SK-N-SH (cell line): ENCODE measurements around the gene PRR35. TPM values are rescaled to one million over a fixed set of nuclear protein-coding genes. Genes with fewer than 3 reads are reported as not detected.

ENCODE experiments used
- CTCF ChIA-PET: fragments of 300-600, 350-600 bp; formaldehyde crosslinking; extraction: SDS; loops from one replicate; lab custom pipeline; 2021; lab: Yijun Ruan, JAX
- POLR2A ChIA-PET: fragments of 350-600 bp; sonication (Branson Sonifier 250); formaldehyde crosslinking; extraction: SDS; loops from one replicate; lab custom pipeline; 2020; ENCODE audit warnings: antibody characterized with exemption, inconsistent platforms; lab: Yijun Ruan, JAX
- DNase-seq: peaks from one replicate; pipeline ENCODE4 v3.0.0; 2012
- H2AFZ ChIP-seq: fragments of 200-600 bp; sonication (generic); 2 replicates; pipeline ENCODE4 v1.8.1; 2016; ENCODE audit warnings: antibody characterized with exemption, mild to moderate bottlenecking, low read depth
- H3F3A ChIP-seq: fragments of 200-600 bp; sonication (generic); replicated peaks from 2 replicates; pipeline ENCODE3; 2016; ENCODE audit warnings: antibody characterized with exemption, mild to moderate bottlenecking; ENCODE audit not compliant: insufficient read depth
- H3K27ac ChIP-seq, 2 experiments: fragments of 200-500 bp in 1 of 2; fragments of 200-600 bp in 1 of 2; sonication (Bioruptor generic) in 1 of 2; sonication (generic), shearing (Covaris generic) in 1 of 2; 2 replicates each; pipeline versions ENCODE4 v1.5.1 to v1.6.1; 2014 to 2016; ENCODE audit warnings: low read depth in 2 of 2, inconsistent platforms in 1 of 2, low read length in 1 of 2, mild to moderate bottlenecking in 1 of 2, mixed read lengths in 1 of 2
- H3K27me3 ChIP-seq: fragments of 200-600 bp; sonication (generic), shearing (Covaris generic); 2 replicates; pipeline ENCODE4 v1.6.1; 2016; ENCODE audit warnings: mixed run types; ENCODE audit not compliant: insufficient read depth
- H3K36me3 ChIP-seq, 2 experiments: fragments of 200-500 bp in 1 of 2; fragments of 200-600 bp in 1 of 2; sonication (Bioruptor generic) in 1 of 2; sonication (generic) in 1 of 2; replicated peaks in 1 of 2; 2 replicates each; pipeline versions ENCODE3 to v1.5.1; 2014 to 2016; ENCODE audit warnings: low read length in 1 of 2, mild to moderate bottlenecking in 1 of 2; ENCODE audit not compliant: insufficient read depth in 2 of 2, control insufficient read depth in 1 of 2
- H3K4me1 ChIP-seq, 2 experiments: fragments of 200-500 bp in 1 of 2; fragments of 200-600 bp in 1 of 2; sonication (Bioruptor generic) in 1 of 2; sonication (generic), shearing (Covaris generic) in 1 of 2; 2 replicates each; pipeline versions ENCODE4 v1.5.1 to v1.6.1; 2014 to 2016; ENCODE audit warnings: low read depth in 1 of 2, low read length in 1 of 2, mixed run types in 1 of 2; ENCODE audit not compliant: insufficient read depth in 2 of 2, control insufficient read depth in 1 of 2
- H3K4me2 ChIP-seq: fragments of 200-600 bp; sonication (generic), shearing (Covaris generic); 2 replicates; pipeline ENCODE4 v1.6.1; 2017; ENCODE audit warnings: mixed run types
- H3K4me3 ChIP-seq, 2 experiments: fragments of 200-500 bp in 1 of 2; fragments of 200-600 bp in 1 of 2; sonication (Bioruptor generic) in 1 of 2; sonication (generic), shearing (Covaris generic) in 1 of 2; 2 replicates each; pipeline versions ENCODE4 v1.5.1 to v1.8.1; 2014 to 2016; ENCODE audit warnings: low read depth in 2 of 2, inconsistent platforms in 1 of 2, low read length in 1 of 2, mild to moderate bottlenecking in 1 of 2, mixed read lengths in 1 of 2, moderate library complexity in 1 of 2
- H3K79me2 ChIP-seq: fragments of 200-600 bp; sonication (generic); 2 replicates; pipeline ENCODE4 v1.8.1; 2017; ENCODE audit warnings: mild to moderate bottlenecking; ENCODE audit not compliant: insufficient read depth
- H3K9ac ChIP-seq: fragments of 200-600 bp; sonication (generic); 2 replicates; pipeline ENCODE4 v1.6.1; 2017; ENCODE audit warnings: mixed run types
- H3K9me2 ChIP-seq: fragments of 200-600 bp; sonication (generic); 2 replicates; pipeline ENCODE4 v1.6.1; 2017; ENCODE audit warnings: mixed run types
- H3K9me3 ChIP-seq: fragments of 200-600 bp; sonication (generic); 2 replicates; pipeline ENCODE4 v1.6.1; 2017; ENCODE audit warnings: mixed run types, mild to moderate bottlenecking, moderate library complexity
- H4K20me1 ChIP-seq: fragments of 200-600 bp; sonication (generic); 2 replicates; pipeline ENCODE4 v1.6.1; 2017; ENCODE audit warnings: mild to moderate bottlenecking, mixed run types; ENCODE audit not compliant: insufficient read depth
- CHD2 ChIP-seq: fragments of 150-350 bp; IDR thresholded peaks from 2 replicates; pipeline ENCODE4 v1.6.1; 2018; ENCODE audit warnings: low read length; ENCODE audit not compliant: partially characterized antibody
- CTCF ChIP-seq: fragments of 200-600 bp; sonication (generic); IDR thresholded peaks from 2 replicates; pipeline ENCODE4 v1.6.1; 2017; ENCODE audit warnings: antibody characterized with exemption, mild to moderate bottlenecking, moderate library complexity
- MXI1 ChIP-seq: IDR thresholded peaks from 2 replicates; pipeline ENCODE4 v1.6.1; 2012; ENCODE audit warnings: mild to moderate bottlenecking, low read depth, low read length, improper control_type of control experiment
- PBX3 ChIP-seq: IDR thresholded peaks from 2 replicates; pipeline ENCODE4; 2012
- POLR2AphosphoS5 ChIP-seq: IDR thresholded peaks from 2 replicates; pipeline ENCODE4 v1.6.1; 2012; ENCODE audit warnings: low read depth, low read length
- RAD21 ChIP-seq: IDR thresholded peaks from 2 replicates; pipeline ENCODE4 v1.6.1; 2012; ENCODE audit warnings: mild to moderate bottlenecking, low read length
- RCOR1 ChIP-seq: fragments of 150-350 bp; IDR thresholded peaks from 2 replicates; pipeline ENCODE4 v1.6.1; 2017; ENCODE audit warnings: antibody characterized with exemption, low read length
- RXRA ChIP-seq: IDR thresholded peaks from 2 replicates; pipeline ENCODE4 v1.4.0; 2012; ENCODE audit warnings: low read depth, mild to moderate bottlenecking, borderline replicate concordance
- TEAD4 ChIP-seq: IDR thresholded peaks from 2 replicates; pipeline ENCODE4 v1.4.0; 2012; ENCODE audit warnings: mild to moderate bottlenecking, borderline replicate concordance; ENCODE audit not compliant: insufficient read depth
- WGBS: methylation state at CpG from one replicate; pipeline ENCODE4 v1.1.6; 2017; ENCODE audit warnings: low lambda C conversion rate; 5-methylcytosine and 5-hydroxymethylcytosine counted together
- polyA plus RNA-seq, 3 experiments: library from polyadenylated mRNA; depleted of rRNA; stranded (reverse); fragments of >200 nt; gene quantifications; 2 replicates each; pipeline ENCODE4 v1.2.3, GENCODE V29; 2012

The PRR35 gene
- polyA plus RNA-seq, 1 of the 3 experiments (the other 2 are of a cell fraction): not detected

GRCh38 chr16:544517-544916 is 15.7 kb upstream of the PRR35 start:
- H3K9me3 ChIP-seq: no peaks in the 10 kb centered on the region
- 97% methylated on average over 46 of the region's 46 CpGs for WGBS
- H3K4me2 ChIP-seq: no peak overlapping the region
- H3K4me1 ChIP-seq: peaks cover 0 to 5% of the 10 kb centered on the region in 2 experiments; a peak in 1 of 4 replicates
- no peaks in the 10 kb centered on the region for H3F3A ChIP-seq
- no peak for TF ChIP-seq RCOR1
- TF ChIP-seq PBX3: no peak
- TF ChIP-seq RXRA: no peak
- TF ChIP-seq CHD2: no peak
- no peak for TF ChIP-seq POLR2AphosphoS5
- no peak for TF ChIP-seq TEAD4
- ChIA-PET CTCF (interaction anchor here (0.9 to 1.1 kb wide), 3 partner anchors 13 to 26 kb away, joined by 3 read pairs; no protein-coding TSS in a partner anchor), POLR2A (no interaction called here)
- no peak overlapping the region for H3K9ac ChIP-seq
- H4K20me1 ChIP-seq: peaks cover 24% of the 10 kb centered on the region; the same call in 1 of the 2 replicates
- H3K79me2 ChIP-seq: peaks cover 45% of the 10 kb centered on the region
- DNase-seq: no peak
- no peaks in the 10 kb centered on the region for H3K27me3 ChIP-seq
- H3K36me3 ChIP-seq: peaks cover 0 to 20% of the 10 kb centered on the region in 2 experiments
- no peak overlapping the region for H2AFZ ChIP-seq
- H3K9me2 ChIP-seq: no peaks in the 10 kb centered on the region
- H3K27ac ChIP-seq: no peak overlapping the region
- no peak overlapping the region for H3K4me3 ChIP-seq

- no peaks in the 10 kb centered on the region for H3F3A ChIP-seq
- no peak overlapping the region for H3K4me3 ChIP-seq
- peaks cover 18% of the 10 kb centered on the region; the same call in 1 of the 2 replicates for H4K20me1 ChIP-seq
- H3K4me1 ChIP-seq: peaks cover 0 to 5% of the 10 kb centered on the region in 2 experiments; a peak in 1 of 4 replicates
- peak; percentile 69 for DNase-seq
- whole genome bisulfite sequencing: 93% methylated on average over 47 of the region's 60 CpGs
- H3K79me2 ChIP-seq: peaks cover 23% of the 10 kb centered on the region
- TF ChIP-seq CTCF (0 out of 2 replicates have a peak, but pooled peaks have one; percentile 10), MXI1 (no peak), RAD21 (peak; percentile 45)
- H2AFZ ChIP-seq: no peak overlapping the region
- H3K9me2 ChIP-seq: no peaks in the 10 kb centered on the region
- no peak overlapping the region for H3K4me2 ChIP-seq
- no peaks in the 10 kb centered on the region for H3K9me3 ChIP-seq
- no peak overlapping the region for H3K27ac ChIP-seq
- CTCF ChIA-PET: interaction anchor here (0.6 to 1.8 kb wide), 8 partner anchors 9 to 96 kb away, joined by 3 to 7 read pairs (median 3); no protein-coding TSS in a partner anchor
- no peak overlapping the region for H3K9ac ChIP-seq
- no peaks in the 10 kb centered on the region for H3K27me3 ChIP-seq
- POLR2A ChIA-PET: no interaction called here
- peaks cover 0 to 24% of the 10 kb centered on the region in 2 experiments for H3K36me3 ChIP-seq
Observed at GRCh38 chr16:546909-547770, 13.1 kb upstream of the PRR35 start.
